ENCODE measurements around the gene PPP1R11.

The PPP1R11 gene

DNA sequence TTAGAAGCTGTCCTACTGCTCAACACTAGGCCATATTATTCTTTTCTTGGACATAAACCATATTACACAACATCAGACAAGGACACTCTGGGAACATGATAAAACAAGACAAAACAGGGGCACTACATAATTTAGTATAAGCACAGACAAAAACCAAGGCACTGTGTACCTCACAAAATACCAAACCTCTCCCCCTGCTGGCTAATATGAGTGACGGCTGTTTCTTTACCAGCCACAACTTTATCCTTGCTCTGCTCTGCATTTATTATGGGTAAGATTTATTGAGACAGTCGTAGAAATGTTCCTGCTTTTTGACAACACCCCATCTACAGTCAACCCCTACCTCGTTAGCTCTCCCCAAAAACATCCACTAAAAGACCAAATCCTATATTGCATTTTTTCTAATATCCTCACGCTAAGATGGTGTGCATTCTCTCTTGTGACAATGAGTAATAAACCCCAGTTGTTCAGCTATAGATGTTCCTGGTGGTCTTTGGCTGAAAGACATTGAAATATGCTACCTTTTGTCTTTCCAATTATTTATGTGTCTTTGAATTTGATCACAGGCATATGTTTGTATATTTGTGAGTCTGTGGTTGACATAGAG lies 29.7 kb upstream of the PPP1R11 start:
- Histone ChIP-seq H3K27ac (ENCODE audit: insufficient read depth, low read length, poor library complexity, severe bottlenecking) (no peak overlapping the region), H3K27me3 (replicated peaks; ENCODE audit: control insufficient read depth, insufficient read depth, low read length, poor library complexity, severe bottlenecking) (no peaks in the 10 kb centered on the region)

DNA sequence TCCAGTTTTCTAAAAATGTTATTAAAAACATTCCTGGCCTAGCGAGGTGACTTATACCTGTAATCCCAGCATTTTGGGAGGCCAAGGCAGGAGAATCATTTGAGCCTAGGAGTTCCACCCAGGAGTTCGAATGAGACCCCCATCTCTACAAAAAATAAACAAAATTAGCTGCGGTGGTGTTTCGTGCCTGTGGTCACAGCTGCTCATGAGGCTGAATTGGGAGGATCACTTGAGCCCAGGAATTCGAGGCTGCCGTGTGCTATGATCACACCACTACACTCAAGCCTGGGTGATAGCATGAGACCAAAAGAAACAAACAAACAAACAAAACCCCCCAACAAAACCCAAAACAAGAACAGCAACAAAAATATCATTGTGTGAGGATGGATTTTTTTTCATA lies 25.8 kb upstream of the PPP1R11 start:
- Histone ChIP-seq H3K9me3 (ENCODE audit: control insufficient read depth, low read length) (no peaks in the 10 kb centered on the region), H3K36me3 (ENCODE audit: control insufficient read depth, insufficient read depth, low read length) (no peaks in the 10 kb centered on the region), H3K27ac (ENCODE audit: insufficient read depth, low read length, poor library complexity, severe bottlenecking) (no peak overlapping the region), H3K4me3 (ENCODE audit: insufficient read depth, low read depth, low read length, poor library complexity, severe bottlenecking) (no peak overlapping the region), H3K4me1 (ENCODE audit: control insufficient read depth, insufficient read depth, low read length, poor library complexity, severe bottlenecking) (no peaks in the 10 kb centered on the region), H3K27me3 (replicated peaks; ENCODE audit: control insufficient read depth, insufficient read depth, low read length, poor library complexity, severe bottlenecking) (no peaks in the 10 kb centered on the region)
- no peak for DNase-seq

More for the DNA sequence above, 29.7 kb upstream of the PPP1R11 start:
- Histone ChIP-seq H3K4me1 (ENCODE audit: control insufficient read depth, insufficient read depth, low read length, poor library complexity, severe bottlenecking) (no peaks in the 10 kb centered on the region), H3K36me3 (ENCODE audit: control insufficient read depth, insufficient read depth, low read length) (peaks cover 9% of the 10 kb centered on the region), H3K4me3 (ENCODE audit: insufficient read depth, low read depth, low read length, poor library complexity, severe bottlenecking) (no peak overlapping the region), H3K9me3 (ENCODE audit: control insufficient read depth, low read length) (no peaks in the 10 kb centered on the region)
- DNase-seq, result no peak

DNA sequence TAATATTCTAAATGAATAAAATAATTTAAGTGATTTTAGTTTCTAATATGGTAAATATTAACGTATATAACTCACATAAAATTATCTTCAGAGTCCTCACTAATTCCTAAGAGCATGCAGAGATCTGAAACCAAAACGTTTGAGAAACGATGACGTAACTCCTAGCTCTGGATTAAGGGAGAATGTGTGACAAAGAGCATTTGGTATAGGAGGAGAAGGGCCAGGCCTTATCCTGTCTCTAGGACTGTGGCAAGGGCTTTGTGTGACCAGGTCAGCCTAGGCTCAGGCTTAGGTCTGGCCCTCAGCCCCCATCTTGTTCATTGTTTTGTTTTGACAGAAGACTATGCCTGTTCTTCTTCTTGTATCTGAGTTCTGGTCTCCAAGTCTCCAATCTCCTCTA lies 25.2 kb upstream of the PPP1R11 start:
- H3K4me1 ChIP-seq (ENCODE audit: control insufficient read depth, insufficient read depth, low read length, poor library complexity, severe bottlenecking), result no peaks in the 10 kb centered on the region
- H3K36me3 ChIP-seq (ENCODE audit: control insufficient read depth, insufficient read depth, low read length), result no peaks in the 10 kb centered on the region
- no peaks in the 10 kb centered on the region for H3K27me3 ChIP-seq (replicated peaks; ENCODE audit: control insufficient read depth, insufficient read depth, low read length, poor library complexity, severe bottlenecking)
- no peaks in the 10 kb centered on the region for H3K9me3 ChIP-seq (ENCODE audit: control insufficient read depth, low read length)
- no peak for DNase-seq
- no peak overlapping the region for H3K4me3 ChIP-seq (ENCODE audit: insufficient read depth, low read depth, low read length, poor library complexity, severe bottlenecking)
- no peak overlapping the region for H3K27ac ChIP-seq (ENCODE audit: insufficient read depth, low read length, poor library complexity, severe bottlenecking)

DNA sequence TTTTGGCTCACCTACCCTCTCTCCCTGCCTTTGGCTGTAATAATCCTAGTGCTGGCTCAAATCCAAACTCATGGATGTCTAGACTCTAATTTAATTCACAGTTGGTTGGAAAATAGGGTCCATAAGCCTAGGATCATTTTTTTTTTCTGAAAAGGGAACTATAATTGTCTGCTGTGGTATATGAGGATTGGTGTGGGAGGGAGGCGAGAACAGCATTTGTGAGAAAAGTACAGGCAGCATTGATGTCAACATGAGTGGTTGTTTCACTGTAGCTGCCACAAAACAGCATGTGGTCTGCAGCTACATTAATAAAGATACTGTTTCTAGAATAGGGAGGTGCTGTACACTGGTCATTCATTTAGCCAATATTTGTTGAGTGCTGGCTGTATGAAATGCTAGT lies 24.5 kb upstream of the PPP1R11 start:
- H3K9me3 ChIP-seq (ENCODE audit: control insufficient read depth, low read length), result no peaks in the 10 kb centered on the region
- H3K36me3 ChIP-seq (ENCODE audit: control insufficient read depth, insufficient read depth, low read length), result no peaks in the 10 kb centered on the region
- no peaks in the 10 kb centered on the region for H3K4me1 ChIP-seq (ENCODE audit: control insufficient read depth, insufficient read depth, low read length, poor library complexity, severe bottlenecking)
- H3K27me3 ChIP-seq (replicated peaks; ENCODE audit: control insufficient read depth, insufficient read depth, low read length, poor library complexity, severe bottlenecking), result no peaks in the 10 kb centered on the region
- DNase-seq, result no peak
- no peak overlapping the region for H3K4me3 ChIP-seq (ENCODE audit: insufficient read depth, low read depth, low read length, poor library complexity, severe bottlenecking)
- no peak overlapping the region for H3K27ac ChIP-seq (ENCODE audit: insufficient read depth, low read length, poor library complexity, severe bottlenecking)

DNA sequence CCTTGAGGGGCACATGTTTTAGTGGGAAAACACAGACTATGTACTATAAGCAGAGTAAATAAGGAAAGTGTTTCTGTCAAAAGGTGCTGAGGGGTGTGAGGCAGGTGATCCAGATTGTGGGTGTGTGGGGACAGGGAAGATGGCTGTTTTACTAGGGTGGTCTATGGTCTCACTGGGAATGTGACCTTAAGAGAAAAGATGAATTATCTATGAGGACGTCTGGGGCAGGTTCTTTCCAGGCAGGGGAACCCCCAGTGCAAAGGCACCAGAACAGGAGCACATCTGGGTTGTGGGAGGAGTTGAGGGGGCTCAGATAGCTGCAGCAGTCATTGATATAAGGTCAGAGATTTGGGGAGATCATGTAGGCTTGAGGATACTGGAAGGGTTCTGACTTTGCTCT lies 24.1 kb upstream of the PPP1R11 start:
- Histone ChIP-seq H3K27ac (ENCODE audit: insufficient read depth, low read length, poor library complexity, severe bottlenecking) (no peak overlapping the region), H3K9me3 (ENCODE audit: control insufficient read depth, low read length) (no peaks in the 10 kb centered on the region)
- DNase-seq, result no peak

DNA sequence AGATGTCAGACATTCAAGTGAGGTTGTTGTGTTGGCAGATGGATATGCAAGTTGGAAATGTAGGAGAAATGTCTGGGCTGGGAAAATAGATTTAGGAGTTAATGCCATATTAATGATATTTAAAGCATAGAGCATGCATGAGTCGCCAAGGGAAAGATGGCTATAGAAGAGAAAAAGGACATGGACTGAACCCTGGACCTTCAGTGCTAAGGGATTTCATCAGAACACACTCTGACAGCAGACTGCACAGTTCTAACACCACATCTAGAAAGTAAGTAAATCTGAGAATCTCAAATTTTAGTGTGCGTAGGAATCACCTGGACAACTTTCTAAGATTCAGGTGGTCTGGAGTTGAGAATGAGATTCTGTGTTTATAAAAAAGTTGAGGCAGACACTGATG lies 23.3 kb upstream of the PPP1R11 start:
- Histone ChIP-seq H3K27me3 (replicated peaks; ENCODE audit: control insufficient read depth, insufficient read depth, low read length, poor library complexity, severe bottlenecking) (no peaks in the 10 kb centered on the region), H3K4me3 (ENCODE audit: insufficient read depth, low read depth, low read length, poor library complexity, severe bottlenecking) (no peak overlapping the region), H3K36me3 (ENCODE audit: control insufficient read depth, insufficient read depth, low read length) (no peaks in the 10 kb centered on the region), H3K4me1 (ENCODE audit: control insufficient read depth, insufficient read depth, low read length, poor library complexity, severe bottlenecking) (no peaks in the 10 kb centered on the region), H3K27ac (ENCODE audit: insufficient read depth, low read length, poor library complexity, severe bottlenecking) (no peak overlapping the region), H3K9me3 (ENCODE audit: control insufficient read depth, low read length) (no peaks in the 10 kb centered on the region)
- no peak for DNase-seq

More for the DNA sequence above, 24.1 kb upstream of the PPP1R11 start:
- Histone ChIP-seq H3K36me3 (ENCODE audit: control insufficient read depth, insufficient read depth, low read length) (no peaks in the 10 kb centered on the region), H3K27me3 (replicated peaks; ENCODE audit: control insufficient read depth, insufficient read depth, low read length, poor library complexity, severe bottlenecking) (no peaks in the 10 kb centered on the region), H3K4me3 (ENCODE audit: insufficient read depth, low read depth, low read length, poor library complexity, severe bottlenecking) (no peak overlapping the region), H3K4me1 (ENCODE audit: control insufficient read depth, insufficient read depth, low read length, poor library complexity, severe bottlenecking) (no peaks in the 10 kb centered on the region)

DNA sequence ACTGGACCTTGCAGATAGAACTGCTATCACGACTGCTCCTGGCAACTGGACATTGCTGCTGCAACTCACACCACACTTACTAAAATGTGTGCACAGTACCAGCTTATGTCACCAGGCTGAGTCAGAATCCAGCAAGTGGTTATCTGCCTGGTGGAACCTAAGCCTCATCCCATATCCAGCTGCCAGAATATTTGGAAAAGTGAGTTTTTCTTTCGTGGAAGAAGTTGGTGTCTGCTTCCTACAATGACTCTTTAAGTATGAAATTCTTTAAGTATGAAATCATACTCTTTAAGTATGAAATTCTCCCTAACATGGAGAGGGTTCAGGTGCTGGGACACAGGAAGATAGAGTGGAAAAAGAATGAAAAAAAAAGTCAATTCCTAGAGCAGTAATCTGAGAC lies 22.4 kb upstream of the PPP1R11 start:
- H3K27me3 ChIP-seq (replicated peaks; ENCODE audit: control insufficient read depth, insufficient read depth, low read length, poor library complexity, severe bottlenecking), result no peaks in the 10 kb centered on the region
- no peak overlapping the region for H3K4me3 ChIP-seq (ENCODE audit: insufficient read depth, low read depth, low read length, poor library complexity, severe bottlenecking)
- no peaks in the 10 kb centered on the region for H3K4me1 ChIP-seq (ENCODE audit: control insufficient read depth, insufficient read depth, low read length, poor library complexity, severe bottlenecking)
- no peak for DNase-seq
- no peak overlapping the region for H3K27ac ChIP-seq (ENCODE audit: insufficient read depth, low read length, poor library complexity, severe bottlenecking)
- H3K36me3 ChIP-seq (ENCODE audit: control insufficient read depth, insufficient read depth, low read length), result no peaks in the 10 kb centered on the region
- H3K9me3 ChIP-seq (ENCODE audit: control insufficient read depth, low read length), result no peaks in the 10 kb centered on the region

DNA sequence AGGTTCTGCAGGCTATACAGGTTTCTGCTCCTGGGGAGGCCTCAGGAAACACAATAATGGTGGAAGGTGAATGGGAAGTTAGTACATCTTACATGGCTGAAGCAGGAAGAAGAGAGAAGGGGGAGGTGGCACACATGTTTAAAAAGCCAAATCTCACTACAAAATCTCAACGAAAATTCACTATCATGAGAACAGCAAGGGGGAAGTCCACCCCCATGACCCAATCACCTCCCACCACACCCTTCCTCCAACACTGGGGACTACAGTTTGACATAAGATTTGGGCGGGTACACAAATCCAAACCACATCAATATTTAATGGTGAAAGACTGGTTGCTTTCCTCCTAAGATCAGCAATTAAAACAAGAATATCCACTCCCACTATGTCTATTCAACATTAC lies 19.8 kb upstream of the PPP1R11 start:
- Histone ChIP-seq H3K27ac (ENCODE audit: insufficient read depth, low read length, poor library complexity, severe bottlenecking) (no peak overlapping the region), H3K36me3 (ENCODE audit: control insufficient read depth, insufficient read depth, low read length) (no peaks in the 10 kb centered on the region), H3K27me3 (replicated peaks; ENCODE audit: control insufficient read depth, insufficient read depth, low read length, poor library complexity, severe bottlenecking) (no peaks in the 10 kb centered on the region), H3K4me1 (ENCODE audit: control insufficient read depth, insufficient read depth, low read length, poor library complexity, severe bottlenecking) (no peaks in the 10 kb centered on the region), H3K4me3 (ENCODE audit: insufficient read depth, low read depth, low read length, poor library complexity, severe bottlenecking) (no peak overlapping the region), H3K9me3 (ENCODE audit: control insufficient read depth, low read length) (no peaks in the 10 kb centered on the region)
- DNase-seq, result no peak

DNA sequence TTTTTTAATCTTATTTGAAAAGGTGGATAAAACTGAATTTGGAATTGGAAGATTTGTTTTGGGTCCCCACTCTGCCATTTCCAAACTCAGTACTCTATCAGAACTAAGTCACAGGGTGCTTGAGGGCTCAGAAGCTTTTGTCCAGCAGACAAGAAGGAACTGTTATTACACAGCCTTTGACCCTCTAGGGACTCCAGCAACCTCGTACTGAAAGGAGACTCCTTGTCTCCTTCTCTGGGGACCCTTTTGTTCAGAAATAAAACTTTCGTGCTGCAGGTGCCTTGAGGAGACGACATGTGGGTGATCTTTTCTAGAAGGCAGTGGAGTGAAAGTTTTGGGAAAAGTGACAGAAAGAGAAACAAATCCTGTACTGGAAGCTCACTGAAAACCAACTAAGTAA lies 13.3 kb upstream of the PPP1R11 start:
- Histone ChIP-seq H3K4me1 (ENCODE audit: control insufficient read depth, insufficient read depth, low read length, poor library complexity, severe bottlenecking) (no peaks in the 10 kb centered on the region), H3K36me3 (ENCODE audit: control insufficient read depth, insufficient read depth, low read length) (peaks cover 14% of the 10 kb centered on the region), H3K27ac (ENCODE audit: insufficient read depth, low read length, poor library complexity, severe bottlenecking) (no peak overlapping the region), H3K4me3 (ENCODE audit: insufficient read depth, low read depth, low read length, poor library complexity, severe bottlenecking) (no peak overlapping the region), H3K9me3 (ENCODE audit: control insufficient read depth, low read length) (no peaks in the 10 kb centered on the region), H3K27me3 (replicated peaks; ENCODE audit: control insufficient read depth, insufficient read depth, low read length, poor library complexity, severe bottlenecking) (no peaks in the 10 kb centered on the region)
- DNase-seq, result no peak

DNA sequence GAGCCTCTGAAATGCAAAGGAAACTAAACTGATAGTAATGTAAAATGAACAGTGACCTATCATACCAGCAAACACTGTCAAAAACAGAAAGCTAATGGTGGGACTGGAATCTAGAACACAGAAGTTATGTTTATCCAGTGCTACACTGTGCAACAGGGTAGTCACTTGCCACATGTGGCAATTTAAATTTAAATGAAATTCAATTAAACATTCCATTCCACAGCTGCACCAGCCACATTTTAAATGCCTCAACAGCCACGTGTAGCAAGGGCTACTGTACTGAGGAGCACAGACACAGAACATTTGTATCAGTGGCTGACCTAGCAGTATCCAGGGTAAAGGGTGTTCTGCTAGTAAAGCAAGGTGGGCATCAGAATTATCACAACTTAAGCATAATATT lies 11.5 kb upstream of the PPP1R11 start:
- H3K36me3 ChIP-seq (ENCODE audit: control insufficient read depth, insufficient read depth, low read length), result peaks cover 14% of the 10 kb centered on the region
- no peak overlapping the region for H3K27ac ChIP-seq (ENCODE audit: insufficient read depth, low read length, poor library complexity, severe bottlenecking)
- DNase-seq, result no peak
- peaks cover 8% of the 10 kb centered on the region for H3K4me1 ChIP-seq (ENCODE audit: control insufficient read depth, insufficient read depth, low read length, poor library complexity, severe bottlenecking)
- no peak overlapping the region for H3K4me3 ChIP-seq (ENCODE audit: insufficient read depth, low read depth, low read length, poor library complexity, severe bottlenecking)
- H3K9me3 ChIP-seq (ENCODE audit: control insufficient read depth, low read length), result no peaks in the 10 kb centered on the region
- H3K27me3 ChIP-seq (replicated peaks; ENCODE audit: control insufficient read depth, insufficient read depth, low read length, poor library complexity, severe bottlenecking), result no peaks in the 10 kb centered on the region

All from effector memory CD4-positive, alpha-beta T cell (primary cell).